GM21526 (cell line): ENCODE results near the gene FASTKD3.

Experiments used
- ATAC-seq: cut with Tn5 transposase; IDR thresholded peaks from one replicate; pipeline ENCODE4 v1.9.1; 2021; ENCODE audit warnings: moderate library complexity; ENCODE audit not compliant: unreplicated experiment, low FRiP score

The FASTKD3 gene

DNA sequence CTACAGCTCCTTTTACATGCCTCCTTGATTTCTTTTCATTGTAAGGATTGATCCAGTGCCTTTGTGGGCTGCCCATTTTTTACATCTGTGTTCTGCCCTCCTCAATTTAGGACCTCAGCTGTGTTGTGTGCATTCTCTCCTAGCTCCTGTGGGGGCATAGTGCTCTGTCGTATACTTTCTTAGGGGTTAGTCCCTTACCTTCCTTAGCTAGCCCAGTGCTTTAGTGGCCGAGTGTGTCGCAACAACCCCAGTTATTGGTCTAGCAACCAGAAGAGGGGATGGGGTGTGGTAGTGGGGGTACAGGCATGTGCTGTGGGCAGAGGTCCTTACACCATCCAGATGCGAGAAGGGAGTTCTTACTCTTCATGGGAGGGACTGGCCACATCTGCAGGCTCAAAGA, 12.3 kb upstream of the FASTKD3 start:
- no peak for ATAC-seq

DNA sequence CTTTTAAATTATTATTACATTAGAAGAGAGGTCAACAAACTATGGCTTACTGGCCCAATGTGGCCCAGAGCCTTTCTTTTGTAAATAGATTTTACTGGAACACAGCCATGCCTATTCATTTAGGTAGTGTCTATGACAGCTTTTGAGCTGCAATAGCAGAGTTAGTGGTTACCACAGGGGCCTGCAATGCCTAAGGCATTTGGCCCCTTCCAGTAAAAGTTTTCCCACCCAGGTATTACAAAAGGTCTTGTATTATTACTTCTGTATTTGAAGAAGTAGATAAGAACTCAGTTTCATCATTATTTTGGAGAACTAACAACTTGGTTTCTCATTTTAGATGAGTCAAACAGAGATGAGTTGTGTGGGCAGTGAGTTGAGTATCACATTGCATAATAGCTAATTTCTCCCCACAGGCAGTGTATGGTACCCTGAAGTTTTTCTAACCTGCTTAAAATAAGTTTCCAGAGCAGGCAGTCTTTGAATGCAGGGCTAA, 9.6 kb upstream of the FASTKD3 start:
- ATAC-seq: peak; percentile 97

DNA sequence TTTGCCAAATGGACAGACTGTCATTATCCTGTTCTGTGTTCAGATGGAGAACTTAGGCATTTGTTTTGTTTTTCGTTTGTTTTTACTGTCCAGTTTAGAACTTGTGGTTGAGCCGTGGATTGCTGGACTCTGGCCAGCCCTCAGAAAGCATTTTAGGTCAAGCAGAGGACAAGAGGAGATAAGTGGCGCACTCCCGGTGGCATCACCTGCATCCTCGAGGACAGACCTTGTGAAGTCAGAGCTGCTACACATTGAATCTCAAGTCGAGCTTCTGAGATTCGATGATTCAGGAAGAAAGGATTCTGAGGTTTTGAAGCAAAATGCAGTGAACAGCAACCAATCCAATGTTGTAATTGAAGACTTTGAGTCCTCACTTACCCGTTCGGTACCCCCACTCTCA, 9.0 kb upstream of the FASTKD3 start:
- no peak for ATAC-seq

GRCh38 chr5:7876867-7877266, 8.0 kb upstream of the FASTKD3 start:
- peak; percentile 35 for ATAC-seq

- ATAC-seq: no peak
Measured at GRCh38 chr5:7875151-7875550, 6.3 kb upstream of the FASTKD3 start.

- no peak for ATAC-seq
Measured at GRCh38 chr5:7874639-7875038, 5.8 kb upstream of the FASTKD3 start.

DNA sequence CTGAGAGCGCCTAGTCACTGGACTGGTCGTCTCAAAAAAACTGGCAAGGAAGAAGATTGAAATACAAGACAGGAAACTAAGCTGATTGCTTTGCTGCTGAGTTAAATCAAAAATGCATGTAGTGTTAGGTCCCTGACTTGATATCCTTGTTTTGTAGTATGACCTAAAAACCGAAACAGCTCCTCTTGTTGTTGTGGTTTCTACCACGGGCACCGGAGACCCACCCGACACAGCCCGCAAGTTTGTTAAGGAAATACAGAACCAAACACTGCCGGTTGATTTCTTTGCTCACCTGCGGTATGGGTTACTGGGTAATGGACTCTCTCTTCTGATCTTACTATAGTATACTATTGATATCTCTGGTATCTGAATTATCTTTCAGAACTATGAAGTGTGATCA, 4.4 kb upstream of the FASTKD3 start:
- peak; percentile 17 for ATAC-seq

GRCh38 chr5:7872517-7873130, 3.8 kb upstream of the FASTKD3 start:
- no peak for ATAC-seq

DNA sequence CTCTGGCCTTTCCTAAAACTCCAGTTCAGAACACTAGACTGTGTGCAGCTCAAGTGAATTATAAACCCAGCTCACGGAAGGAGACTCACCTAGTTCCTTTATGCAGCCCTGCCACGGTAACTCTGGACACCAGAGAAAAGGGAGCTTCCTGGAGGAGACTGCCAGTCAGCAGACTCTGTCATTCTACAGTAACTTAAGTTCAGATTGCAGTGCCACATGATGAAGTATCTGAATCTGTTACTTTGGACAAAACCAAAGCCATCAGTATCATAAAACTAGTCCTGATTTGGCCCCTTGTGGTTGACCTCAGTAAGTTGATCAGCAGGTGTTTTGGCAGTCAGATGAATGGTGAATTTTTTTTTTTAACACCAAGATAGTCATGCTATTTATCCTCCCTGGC, 2.8 kb upstream of the FASTKD3 start:
- peak; percentile 22 for ATAC-seq

DNA sequence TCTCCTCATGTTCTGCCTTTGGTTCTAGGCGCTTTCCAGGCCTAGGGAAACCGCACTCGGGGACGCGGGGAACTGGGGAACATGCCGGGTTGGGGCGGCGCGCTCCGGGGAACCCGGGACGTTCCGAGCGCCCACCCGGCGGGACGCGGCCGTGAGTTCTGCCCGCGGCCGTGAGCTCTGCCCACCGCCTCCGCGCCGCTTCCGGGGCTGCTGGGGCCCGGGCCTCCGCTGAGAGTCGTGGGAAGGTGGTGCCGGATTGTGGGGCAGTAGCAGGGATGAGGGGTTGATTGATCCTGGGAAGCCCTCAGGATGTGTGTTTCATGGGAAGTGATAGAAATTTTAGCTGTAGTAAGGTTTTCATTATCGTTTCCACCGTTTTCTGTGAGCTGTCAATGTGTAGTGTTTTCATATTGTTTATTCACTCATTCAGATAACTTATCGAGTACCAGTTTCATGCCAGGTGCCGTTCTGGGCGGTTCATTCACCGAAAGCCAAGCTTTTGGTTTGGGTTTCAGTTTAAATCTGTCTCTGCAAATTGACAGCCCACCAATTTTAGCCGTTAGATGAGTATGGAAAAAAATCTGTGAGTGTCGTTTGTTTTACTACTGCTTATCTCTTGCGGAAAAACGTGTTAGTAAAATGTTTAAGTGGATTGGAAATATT, 774 bp upstream of the FASTKD3 start:
- peak; percentile 28 for ATAC-seq

- ATAC-seq: no peak
Measured at GRCh38 chr5:7868427-7868772, 431 bp downstream of the FASTKD3 start.

GRCh38 chr5:7867260-7867659, 1.6 kb downstream of the FASTKD3 start:
- ATAC-seq: no peak

DNA sequence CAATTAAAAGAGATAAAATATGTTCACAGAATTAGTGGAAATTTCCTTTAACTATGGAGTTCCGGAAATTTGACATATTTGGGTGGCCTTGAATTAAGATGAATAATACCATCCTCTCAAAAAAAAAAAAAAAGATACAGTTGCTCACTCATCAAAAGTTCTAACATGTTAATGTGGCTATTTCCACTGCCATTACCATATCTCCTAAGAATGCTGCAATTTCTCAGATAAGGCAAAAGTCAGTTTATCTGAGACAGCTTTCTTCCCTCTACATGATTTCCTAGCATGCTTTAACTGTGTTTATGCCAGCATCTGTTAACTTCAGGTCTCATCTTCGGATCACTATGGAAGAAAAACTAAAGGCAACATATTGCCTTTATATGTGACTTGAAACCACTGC, 2.6 kb downstream of the FASTKD3 start:
- no peak for ATAC-seq

DNA sequence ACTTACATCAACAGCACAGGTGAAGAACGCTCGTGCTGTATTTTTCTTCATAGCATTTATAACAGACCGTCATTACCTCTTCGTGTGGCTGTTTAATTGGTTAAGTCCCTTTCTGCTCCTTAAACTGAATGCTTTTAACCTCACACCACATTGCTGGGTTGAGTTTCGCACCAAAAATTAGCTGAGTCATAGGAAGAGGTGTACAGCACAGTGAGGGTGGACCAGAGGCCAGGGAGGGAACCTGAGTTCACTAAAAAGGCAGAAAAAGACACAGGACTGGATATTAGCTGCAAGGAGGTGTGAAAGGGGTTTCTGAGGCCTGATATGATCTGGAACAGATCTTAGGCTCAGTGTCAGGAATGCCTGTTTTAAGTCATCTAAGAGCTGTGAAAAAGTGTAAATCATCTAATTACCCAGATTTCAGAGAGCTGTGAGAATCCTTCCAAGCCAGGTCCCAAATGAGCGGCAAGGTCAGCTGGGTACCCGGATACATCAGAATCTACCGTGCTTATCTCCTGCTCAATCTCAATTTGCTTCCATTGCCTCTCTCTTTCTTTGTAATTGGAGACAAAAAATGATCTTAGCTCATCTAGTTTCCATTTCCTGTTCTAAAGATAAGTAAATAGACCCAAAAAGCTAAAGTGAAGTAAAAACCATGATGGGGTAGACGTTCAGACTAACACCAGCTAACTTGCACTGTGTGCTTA, 10.8 kb downstream of the FASTKD3 start:
- ATAC-seq: no peak

- ATAC-seq: no peak
Measured at GRCh38 chr5:7857361-7857760, 11.5 kb downstream of the FASTKD3 start.

DNA sequence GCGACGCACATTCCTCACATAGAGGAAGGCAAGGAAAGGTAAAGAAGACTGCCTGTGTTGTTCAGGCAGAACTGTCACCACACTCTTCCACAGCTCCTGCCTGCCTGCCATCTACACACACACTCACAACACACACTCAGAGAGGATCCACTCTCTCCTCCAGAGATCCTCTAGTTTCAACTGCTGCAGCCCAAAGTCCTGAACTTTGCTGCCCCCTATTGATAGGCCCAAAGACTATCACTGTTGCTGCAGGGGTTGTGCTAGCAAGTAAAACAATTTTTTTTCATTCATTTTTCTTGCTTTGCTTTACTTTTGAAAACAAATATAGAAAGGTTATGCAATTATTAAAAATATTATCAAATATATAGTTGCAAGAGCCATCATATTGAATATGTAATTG, 12.0 kb downstream of the FASTKD3 start:
- no peak for ATAC-seq

- no peak for ATAC-seq
Measured at GRCh38 chr5:7855611-7856010, 13.2 kb downstream of the FASTKD3 start.

DNA sequence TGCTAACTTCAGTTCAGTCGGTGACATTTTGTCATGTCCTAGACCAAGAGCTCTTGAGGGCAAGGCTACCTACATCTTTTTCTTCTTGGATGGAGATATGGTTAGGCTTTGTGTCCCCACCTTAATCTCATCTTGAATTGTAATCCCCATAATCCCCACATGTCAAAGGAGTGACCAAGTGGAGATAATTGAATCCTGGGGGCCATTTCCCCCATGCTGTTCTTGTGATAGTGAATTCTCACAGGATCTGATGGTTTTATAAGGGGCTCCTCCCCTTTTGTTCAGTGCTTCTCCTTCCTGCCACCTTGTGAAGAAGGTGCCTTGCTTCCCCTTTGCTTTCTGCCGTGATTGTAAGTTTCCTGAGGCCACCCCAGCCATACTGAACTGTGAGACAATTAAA, 15.8 kb downstream of the FASTKD3 start:
- no peak for ATAC-seq

DNA sequence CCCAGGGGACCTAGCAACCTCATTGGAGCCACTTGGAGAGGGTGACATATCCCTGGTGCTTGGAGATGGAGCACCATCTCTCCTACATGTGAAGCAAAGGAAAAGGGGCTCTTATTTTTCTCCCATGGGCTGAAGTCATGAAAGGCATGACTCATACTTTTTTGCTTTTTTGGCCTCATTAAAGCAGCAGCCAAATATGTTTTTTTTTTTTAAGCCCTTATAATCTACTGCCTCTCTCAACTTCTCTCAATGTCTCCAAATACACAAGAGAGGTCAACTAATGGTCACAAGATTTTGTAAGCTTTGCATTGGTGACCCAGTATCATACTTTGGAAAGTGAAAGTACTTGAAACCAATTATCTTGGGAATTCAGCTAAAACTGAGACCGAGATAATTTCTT, 16.3 kb downstream of the FASTKD3 start:
- no peak for ATAC-seq

- no peak for ATAC-seq
Measured at GRCh38 chr5:7851617-7852289, 17.1 kb downstream of the FASTKD3 start.

GRCh38 chr5:7851240-7851592, 17.6 kb downstream of the FASTKD3 start:
- ATAC-seq: no peak
